HG02610 (cell line): ENCODE results near the gene PTGDS.

Experiments used
- ATAC-seq: cut with Tn5 transposase; IDR thresholded peaks from one replicate; pipeline ENCODE4 v1.9.1; 2021; ENCODE audit warnings: mild to moderate bottlenecking, moderate library complexity; ENCODE audit not compliant: unreplicated experiment

Gene PTGDS

DNA sequence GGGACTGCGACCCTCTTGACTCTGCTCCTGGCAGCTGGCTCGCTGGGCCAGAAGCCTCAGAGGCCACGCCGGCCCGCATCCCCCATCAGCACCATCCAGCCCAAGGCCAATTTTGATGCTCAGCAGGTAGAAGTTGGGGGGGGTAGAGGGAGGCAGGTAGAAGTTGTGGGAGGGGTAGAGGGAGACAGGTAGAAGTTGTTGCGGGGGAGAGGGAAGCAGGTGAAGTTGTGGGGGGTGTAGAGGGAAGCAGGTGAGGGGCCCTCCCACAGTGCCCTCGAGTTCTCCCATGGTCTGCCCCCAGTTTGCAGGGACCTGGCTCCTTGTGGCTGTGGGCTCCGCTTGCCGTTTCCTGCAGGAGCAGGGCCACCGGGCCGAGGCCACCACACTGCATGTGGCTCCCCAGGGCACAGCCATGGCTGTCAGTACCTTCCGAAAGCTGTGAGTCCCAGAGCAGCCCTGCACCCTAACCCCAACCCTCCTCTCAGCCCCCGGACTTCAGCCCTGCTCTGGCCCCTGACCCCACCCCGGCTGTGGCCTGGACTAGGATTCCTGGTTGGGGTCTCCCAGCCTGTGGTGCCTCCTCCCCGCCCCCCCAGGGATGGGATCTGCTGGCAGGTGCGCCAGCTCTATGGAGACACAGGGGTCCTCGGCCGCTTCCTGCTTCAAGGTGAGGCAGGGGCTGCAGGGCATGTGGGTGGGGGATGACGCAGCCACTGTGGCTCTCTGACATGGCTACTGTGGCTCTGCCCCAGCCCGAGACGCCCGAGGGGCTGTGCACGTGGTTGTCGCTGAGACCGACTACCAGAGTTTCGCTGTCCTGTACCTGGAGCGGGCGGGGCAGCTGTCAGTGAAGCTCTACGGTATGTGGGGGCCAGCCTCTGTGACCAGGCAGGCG, 31.7 kb upstream of the PTGDS start:
- ATAC-seq, result no peak

DNA sequence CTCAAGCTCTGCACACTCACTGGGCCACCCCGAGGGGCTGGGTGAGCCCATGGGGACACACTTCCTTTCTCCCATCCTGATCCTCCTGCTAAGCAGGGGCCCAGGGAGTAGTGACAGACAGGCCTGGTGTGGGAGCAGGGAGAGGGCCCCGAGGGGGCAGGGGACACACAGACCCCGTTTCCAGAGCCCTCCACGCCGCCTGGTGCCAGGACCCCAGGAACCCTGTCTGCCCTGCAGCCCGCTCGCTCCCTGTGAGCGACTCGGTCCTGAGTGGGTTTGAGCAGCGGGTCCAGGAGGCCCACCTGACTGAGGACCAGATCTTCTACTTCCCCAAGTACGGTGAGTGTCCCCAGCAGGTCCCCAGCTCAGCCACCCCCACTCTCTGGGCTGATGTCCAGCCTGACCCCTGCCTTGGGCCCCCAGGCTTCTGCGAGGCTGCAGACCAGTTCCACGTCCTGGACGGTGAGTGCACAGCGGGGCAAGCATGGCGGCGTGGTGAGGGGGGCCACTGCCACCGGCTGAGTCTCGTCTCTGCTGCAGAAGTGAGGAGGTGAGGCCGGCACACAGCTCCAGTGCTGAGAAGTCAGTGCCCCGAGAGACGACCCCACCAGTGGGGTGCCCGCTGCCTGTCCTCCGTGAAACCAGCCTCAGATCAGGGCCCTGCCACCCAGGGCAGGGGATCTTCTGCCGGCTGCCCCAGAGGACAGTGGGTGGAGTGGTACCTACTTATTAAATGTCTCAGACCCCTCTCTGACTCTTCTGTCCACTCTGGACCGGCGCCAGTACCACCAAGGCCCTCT, 30.9 kb upstream of the PTGDS start:
- no peak for ATAC-seq

DNA sequence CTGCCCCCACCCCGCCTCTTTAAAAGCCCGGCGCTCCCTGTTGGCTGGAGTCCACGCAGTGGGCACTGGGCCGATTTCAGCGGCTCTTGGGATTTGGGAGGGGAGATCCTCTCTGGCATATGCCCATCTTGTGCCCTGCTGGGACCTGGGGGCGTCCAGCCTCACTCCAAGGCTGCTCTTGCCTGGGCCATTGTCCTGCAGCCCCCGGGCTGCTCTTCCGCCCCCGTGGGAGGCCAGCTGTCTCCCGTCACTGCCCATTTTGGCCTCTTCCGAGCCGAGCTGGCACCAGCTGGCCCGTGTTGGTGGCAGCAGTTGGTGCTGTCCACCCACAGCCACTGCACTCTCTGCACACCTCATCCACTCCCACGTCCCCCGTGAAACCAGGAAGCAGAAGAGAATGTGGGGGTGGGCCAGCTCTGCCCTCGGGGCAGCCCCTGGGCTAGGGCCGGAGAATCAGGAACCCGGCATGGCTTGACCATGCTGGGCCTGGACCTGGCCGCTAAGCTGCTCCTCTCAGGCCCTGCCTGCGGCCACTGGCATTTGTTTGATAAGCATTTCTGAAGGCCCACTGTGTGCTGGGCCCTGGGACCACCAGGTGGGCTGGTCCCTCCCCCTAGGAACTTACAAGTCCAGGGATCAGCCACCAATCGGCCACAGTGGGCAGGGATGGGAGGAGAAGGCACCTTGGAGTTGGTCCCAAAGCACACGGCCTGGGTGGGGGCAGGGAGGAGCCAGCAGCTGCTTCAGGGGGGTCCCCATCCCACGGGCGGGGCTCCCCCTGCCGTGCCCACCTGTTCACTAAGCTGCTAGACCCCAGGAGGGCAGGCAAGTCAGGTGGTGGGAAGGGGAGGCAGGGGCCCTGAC, 30.0 kb upstream of the PTGDS start:
- ATAC-seq, result no peak

DNA sequence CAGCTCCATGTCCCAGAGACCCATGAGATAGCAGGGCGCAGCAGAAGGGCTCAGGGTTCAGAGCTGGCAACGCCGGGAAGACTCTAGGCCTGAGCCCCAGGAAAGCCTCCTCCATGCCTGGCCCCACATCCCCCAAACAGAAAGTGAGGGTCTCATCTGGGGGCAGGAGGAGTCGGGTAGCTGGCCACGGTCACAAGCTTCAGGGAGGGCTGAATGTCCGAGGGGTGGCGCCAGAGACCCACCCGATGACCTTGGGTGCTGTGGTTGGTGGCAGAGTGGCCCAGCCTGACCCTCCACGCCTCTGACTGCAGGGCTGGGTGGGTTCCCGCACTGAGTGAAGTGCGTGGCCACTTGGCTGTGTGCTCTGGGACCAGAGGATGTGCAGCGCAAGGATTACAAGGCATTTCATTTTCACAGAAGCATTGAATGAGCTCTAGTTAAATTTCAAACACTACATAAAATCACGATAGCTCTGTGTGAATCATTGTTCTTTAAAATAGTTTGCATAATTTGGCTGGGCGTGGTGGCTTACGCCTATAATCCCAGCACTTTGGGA, 29.3 kb upstream of the PTGDS start:
- ATAC-seq, result no peak

DNA sequence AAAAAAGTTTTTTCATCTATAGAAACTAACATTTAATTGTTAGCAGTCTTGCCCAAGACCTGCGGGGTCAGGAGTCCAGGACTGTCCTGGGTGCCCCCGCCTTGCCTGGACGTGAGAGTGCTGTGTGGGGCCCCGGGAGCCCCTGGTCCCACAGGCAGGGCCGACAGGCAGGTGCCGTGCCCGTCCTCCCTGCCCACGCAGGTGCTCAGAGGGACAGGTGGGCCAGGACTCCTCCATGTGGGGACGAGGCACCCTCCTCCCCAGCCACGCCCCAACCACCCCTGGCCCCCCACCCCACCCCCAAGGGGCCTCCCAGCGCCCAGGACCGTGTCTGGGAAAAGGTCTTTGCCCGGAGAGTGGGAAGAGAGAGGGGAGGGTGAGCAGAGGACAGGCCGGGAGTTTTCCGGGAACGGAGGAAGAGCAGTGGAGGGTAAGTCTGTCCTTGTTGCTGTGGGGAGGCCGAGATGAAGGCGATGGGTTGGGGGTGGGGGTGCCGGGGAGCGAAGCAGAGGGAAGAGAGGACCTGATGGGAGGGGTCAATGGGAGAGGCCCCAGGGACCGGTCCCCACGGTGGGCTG, 28.0 kb upstream of the PTGDS start:
- no peak for ATAC-seq

DNA sequence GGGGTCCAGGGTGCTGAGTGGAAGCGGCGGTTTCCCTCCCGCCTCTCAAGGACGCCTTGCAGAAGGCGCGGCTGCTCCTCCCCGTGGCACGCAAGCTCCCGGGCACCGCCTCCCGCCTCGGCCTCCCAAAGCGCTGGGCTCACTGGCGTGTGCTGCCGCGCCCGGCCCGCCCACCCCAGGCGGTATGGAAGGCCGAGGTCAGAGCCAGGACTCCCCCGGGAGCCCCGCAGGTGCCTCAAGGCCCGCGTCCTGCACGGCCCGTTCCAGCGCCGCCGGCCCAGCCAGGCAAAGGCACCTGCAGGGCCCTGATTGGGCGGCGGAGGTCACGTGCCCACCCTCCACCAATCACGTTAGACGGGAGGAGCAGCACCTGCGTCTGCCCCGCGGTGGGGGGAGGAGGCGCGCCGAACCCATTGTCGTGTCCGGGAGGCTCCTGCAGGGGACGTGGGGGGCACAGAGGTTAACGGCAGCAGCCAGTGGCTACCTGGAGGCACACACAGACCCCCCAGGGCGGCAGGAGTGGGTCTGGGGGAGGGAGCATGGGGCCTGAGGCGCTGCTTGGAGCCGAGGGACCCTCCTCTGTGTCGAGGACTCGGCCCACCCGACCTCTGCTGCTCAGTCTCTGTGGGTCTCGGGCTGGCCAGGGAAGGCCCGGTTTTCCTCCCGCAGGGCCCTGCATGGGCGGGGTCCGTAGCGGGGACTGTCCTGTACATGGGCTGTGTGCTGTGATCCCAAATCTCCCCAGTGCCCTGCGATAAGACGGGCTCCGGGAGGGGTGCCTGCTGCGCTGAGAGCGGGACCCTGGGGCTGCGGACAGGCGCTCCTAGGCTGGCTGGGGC, 27.3 kb upstream of the PTGDS start:
- ATAC-seq, result peak; percentile 73

DNA sequence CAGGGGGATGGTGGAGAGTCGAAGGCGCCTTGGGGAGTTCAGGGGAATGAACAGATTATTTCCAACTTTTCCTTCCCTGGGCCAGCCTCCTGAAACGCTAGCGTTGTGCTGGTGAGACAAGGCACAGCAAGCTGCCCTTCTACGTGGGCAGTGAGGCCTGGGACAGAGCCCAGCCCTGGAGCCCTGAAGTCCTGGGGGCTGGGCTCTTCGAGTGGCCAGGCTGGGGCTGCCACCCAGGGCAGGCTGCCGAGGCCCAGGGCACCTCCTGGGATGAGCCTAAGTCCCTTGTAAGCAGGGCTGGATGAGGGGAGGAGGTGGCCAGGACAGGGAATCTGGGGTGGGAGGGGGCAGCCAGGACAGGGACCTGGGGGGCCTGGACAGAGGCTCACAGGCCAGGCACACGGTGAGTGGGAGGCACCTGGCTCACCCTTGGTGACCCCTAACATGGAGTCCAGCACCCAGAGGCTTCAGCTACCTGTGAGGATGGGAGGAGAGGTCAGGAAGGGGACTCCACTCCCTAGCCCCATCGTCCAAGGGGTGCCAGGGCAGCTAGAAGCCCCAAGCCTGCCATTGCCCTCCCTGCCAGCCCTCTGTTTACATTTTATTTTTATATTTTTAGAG, 26.5 kb upstream of the PTGDS start:
- ATAC-seq, result no peak

DNA sequence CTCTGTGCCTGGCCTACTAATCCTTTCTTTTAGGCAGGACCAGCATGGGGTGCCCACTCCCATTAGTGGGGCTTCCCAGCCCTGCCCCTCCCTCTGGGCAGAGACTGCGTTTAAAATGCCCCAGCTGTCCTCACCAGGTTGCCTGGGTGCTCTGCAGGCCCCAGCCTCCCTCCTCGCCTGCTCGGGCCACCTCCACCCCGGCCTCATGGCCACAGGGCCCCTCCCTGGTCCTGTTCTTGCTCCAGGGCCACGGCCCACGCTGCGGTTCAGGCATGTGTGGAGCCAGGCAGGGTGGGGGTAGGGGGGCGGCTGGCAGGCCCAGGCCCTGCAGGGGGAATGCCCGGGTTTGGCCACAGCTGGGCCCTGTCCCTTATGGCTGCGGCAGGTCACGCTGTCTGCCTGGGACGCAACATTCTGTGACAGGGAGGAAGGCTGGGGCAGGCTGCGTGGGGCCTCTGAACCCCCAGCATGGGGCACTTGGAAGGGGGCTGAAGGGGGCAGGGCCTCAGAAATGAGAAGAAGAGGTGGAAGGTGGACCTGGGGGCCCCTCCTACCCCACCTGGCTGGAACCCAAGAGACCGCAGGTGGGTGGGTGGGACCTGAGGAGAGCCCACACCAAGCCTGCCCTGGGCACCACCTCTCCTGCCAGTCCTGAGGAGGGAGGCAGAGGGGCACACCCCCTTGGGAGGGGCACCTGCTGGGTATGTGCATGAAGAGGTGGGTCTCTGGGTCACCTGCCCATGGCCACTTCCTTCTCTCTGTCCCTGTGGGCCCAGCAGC, 25.6 kb upstream of the PTGDS start, which contains the start of gene LCN12:
Gene LCN12 (plus strand): TSS at position 733 of the 780 bp plus-strand sequence. CDS start 55 bp downstream, outside the sequence.
- ATAC-seq, result no peak

DNA sequence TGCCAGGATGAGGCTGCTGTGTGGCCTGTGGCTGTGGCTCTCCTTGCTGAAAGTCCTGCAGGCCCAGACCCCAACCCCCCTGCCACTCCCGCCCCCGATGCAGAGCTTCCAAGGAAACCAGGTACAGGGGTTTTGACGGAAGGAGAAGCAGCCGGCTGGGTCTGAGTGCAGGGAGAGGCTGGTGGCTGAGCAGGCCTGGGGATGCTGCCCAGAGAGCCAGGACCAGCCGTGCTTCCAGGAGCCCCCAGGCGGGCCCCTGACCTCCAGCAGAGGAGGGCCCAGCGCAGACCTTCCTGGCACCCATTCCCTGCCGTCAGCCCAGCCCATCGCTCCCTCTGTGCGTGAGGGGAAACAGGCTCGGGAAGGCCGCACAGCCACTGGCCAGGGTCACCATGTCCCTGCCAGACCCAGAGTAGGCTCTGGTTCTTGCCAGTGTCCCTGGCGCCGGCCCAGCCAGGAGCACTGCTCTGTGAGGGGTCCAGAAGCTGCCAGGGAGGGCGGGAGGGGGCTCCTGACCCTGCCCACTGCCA, 24.9 kb upstream of the PTGDS start:
- no peak for ATAC-seq

DNA sequence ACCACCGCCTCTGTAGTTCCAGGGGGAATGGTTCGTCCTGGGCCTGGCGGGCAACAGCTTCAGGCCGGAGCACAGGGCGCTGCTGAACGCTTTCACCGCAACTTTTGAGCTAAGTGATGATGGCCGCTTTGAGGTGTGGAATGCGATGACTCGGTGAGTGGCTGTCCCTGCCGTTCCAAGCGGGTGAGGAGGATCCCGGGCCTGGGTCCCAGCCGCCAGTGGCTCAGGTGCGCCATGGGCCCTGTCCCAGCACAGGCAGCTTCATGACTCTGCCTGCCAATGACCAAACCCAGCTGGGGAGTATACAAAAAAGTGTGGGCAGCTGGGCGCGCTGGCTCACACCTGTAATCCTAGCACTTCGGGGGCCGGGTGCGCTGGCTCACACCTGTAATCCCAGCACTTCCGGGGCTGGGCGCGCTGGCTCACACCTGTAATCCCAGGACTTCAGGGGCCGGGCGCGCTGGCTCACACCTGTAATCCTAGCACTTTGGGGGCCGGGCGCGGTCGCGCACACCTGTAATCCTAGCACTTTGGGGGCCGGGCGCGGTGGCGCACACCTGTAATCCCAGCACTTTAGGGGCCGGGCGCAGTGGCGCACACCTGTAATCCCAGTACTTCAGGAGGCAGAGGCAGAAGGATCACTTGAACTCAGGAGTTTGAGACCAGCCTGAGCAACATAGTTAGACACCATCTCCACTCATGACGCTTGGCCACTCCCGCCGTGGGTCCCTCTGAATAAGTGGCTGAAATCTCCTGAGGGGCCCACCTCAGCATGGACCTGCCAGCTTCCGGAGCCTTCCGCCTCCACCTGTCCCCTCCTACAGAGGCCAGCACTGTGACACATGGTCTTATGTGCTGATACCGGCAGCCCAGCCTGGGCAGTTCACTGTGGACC, 24.2 kb upstream of the PTGDS start:
- ATAC-seq, result no peak

DNA sequence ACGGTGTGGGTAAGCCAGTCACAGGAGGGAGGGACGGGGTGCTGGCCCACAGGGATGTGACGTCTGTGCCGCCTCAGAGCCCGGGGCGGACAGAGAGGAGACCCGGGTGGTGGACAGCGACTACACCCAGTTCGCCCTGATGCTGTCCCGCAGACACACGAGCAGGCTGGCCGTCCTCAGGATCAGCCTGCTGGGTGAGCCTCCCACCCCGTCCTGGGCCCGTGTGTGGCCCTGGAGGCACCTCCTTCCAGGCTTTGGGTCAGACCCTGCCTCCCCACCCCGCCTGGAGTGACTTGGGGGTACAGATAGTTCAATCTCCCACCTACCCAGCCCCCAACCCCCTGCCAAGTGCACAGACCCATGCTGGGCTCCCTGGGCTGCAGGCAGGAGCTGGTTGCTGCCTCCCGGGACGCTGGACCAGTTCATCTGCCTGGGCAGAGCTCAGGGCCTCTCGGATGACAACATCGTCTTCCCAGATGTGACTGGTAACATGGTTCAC, 23.5 kb upstream of the PTGDS start:
- ATAC-seq, result no peak

DNA sequence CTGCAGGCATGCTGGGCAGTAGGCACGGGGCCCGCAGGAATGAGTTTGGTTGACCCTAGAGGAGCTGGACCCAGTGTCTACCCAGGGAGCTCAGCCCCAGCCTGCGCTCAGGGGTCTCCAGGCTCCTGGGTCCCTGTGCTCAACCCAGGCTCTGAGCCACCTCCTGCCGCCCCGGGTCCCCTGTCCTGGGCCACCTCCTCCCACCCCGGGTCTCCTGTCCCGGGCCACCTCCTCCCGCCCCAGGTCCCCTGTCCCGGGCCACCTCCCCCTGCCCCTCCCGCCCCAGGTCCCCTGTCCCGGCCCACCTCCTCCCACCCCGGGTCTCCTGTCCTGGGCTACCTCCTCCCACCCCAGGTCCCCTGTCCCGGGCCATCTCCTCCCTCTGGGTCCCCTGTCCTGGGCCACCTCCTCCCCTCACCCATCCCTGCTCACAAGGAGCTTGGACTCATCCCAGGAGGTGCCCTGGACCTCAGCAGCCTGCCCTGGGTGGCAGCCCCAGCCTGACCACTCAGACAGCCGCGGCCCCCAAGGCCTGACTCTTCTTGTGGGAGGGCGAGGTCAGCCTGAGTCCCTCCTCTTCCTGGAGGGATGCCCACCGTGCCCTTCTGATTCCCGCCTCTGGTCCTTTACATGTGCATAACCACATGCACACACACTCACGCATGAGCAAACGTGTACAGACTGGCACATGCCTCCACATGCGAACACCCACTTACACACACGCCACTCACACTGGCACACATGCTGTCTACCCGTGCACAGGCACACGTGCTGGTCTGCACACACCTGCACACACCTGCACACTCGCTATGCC, 22.8 kb upstream of the PTGDS start:
- no peak for ATAC-seq

DNA sequence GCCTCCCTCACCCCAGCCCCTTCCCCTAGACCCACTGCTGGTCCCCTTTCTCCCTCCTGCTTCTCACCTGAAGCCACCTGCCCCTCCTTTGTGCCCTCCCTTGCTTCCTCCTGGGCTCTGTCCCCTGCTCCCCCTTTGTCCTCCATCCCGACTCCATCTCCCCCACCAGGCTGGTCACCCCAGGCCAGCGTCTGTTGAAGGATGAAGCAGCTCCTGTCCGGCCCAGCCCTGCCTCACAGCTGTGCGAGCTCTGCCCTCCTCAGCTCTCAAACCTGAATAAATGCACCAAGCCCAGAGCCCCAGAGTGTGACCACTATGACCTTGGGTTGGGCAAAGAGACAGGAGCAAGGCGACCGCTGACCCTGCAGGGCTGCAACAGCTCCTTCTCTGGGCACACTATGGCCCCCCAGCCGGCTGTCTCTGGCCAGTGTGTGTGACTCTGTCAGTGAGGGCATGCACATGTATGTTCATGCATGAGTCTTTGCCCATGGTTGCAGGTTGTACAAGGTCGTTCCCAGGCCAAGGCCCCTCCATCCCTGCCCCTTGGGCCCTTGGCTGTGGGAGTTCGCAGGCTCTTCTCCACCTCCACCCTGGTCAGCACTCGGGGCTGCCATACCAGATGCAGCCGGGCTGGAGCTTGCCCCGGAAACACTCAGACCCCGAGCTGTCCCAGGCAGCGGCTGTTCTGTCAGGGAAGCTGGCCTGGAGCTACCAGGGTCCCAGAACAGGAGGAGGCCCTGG, 21.9 kb upstream of the PTGDS start:
- ATAC-seq, result no peak

DNA sequence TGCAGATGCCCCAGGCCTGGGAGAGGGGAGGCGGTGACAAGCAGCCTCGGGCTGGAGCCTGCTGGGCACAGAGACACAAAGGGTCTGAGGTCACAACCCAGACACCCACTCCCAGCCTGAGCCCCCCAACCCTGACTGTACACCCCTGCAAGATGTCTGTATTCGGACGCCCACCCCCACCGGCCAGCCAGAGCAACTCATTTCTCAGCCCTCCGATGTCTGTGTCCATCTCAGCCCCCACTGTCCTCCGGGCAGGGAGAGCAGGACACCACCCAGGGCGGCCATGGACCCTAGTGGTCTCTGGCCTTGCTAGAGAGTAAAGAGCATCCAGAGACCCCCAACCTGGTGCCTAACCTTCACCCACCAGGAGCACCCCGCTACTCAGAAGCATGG, 21.4 kb upstream of the PTGDS start:
- ATAC-seq, result no peak

DNA sequence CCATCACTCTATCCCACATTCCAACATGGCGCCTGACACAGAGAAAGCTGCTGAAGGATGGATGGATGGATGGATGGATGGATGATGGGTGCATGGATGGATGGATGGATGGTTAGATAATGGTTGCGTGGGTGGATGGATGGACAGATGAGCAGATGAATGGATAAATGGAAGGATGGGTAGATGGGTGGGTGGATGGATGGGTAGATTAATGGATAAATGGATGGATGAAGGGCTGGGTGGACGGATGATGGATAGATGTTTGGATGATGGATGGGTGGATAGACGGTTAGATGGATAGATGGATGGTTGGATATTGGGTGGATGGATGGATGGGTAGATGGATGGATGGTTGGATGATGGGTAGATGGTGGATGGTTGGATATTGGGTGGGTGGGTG, 20.7 kb upstream of the PTGDS start:
- no peak for ATAC-seq
